Measurements from ENCODE around the gene SGTB. TPM values are rescaled to one million over a fixed set of nuclear protein-coding genes. Genes with fewer than 3 reads are reported as not detected.

Gene SGTB
- total RNA-seq, 1 experiment from 2014 or later = 13.5 TPM

DNA sequence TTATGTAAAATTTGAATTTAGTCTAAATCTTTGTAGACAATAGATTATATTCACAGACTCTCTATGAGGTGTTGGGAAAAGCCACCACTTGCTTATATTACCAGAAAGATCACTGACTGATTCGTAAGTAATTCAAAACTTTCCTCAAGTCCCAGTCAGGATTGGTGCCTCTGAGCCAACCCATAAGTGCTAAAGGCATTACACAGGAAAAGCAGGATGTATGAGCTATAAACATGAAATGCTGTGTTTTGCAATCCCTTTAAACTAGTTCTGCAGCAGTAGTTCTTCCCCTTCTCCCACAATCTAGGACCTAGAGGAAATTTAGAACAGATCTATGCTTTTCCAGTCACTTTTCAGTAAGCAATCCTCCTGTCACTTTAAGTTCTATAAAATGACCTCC is 49.1 kb downstream of the SGTB start (continued):
- TF ChIP-seq HMGXB4 (CRISPR knock-in tag; IDR thresholded peaks at IDR 0.05) (no peak), CREM (CRISPR knock-in tag; IDR thresholded peaks at IDR 0.05) (no peak), ZNF317 (CRISPR knock-in tag; IDR thresholded peaks at IDR 0.05; ENCODE audit: borderline replicate concordance, low read depth) (no peak), EMX1 (CRISPR knock-in tag; IDR thresholded peaks at IDR 0.05) (no peak), JUN (CRISPR knock-in tag; IDR thresholded peaks at IDR 0.05) (no peak), RORB (CRISPR knock-in tag; IDR thresholded peaks at IDR 0.05) (no peak)
- TF ChIP-seq, protein P1, sequence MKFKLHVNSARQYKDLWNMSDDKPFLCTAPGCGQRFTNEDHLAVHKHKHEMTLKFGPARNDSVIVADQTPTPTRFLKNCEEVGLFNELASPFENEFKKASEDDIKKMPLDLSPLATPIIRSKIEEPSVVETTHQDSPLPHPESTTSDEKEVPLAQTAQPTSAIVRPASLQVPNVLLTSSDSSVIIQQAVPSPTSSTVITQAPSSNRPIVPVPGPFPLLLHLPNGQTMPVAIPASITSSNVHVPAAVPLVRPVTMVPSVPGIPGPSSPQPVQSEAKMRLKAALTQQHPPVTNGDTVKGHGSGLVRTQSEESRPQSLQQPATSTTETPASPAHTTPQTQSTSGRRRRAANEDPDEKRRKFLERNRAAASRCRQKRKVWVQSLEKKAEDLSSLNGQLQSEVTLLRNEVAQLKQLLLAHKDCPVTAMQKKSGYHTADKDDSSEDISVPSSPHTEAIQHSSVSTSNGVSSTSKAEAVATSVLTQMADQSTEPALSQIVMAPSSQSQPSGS (CRISPR knock-in tag; IDR thresholded peaks at IDR 0.05; ENCODE audit: borderline replicate concordance, low read depth) = no peak

DNA sequence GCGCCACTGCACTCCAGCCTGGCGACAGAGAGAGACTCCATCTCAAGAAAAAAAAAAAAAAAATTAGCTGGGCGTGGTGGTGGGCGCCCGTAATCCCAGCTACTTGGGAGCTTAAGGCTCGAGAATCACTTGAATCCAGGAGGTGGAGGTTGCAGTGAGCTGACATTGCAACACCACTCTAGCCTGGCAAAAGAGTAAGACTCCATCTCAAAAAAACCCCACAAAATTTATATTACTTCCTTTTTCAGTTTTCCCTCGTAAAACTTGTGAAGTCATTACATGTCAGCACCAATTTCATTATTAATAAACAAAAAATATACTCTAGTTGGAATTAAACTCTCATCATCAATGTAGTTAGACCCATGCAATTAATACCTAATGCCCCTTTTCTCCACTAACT is 53.2 kb downstream of the SGTB start:
- ChIA-PET POLR2A (no interaction called here), CTCF (no interaction called here)
- H3K36me3 Mint-ChIP-seq = no peaks in the 10 kb centered on the region
- ATAC-seq (no peak), DNase-seq (ENCODE audit: low spot score) (no peak)
- TF ChIP-seq, protein P2, sequence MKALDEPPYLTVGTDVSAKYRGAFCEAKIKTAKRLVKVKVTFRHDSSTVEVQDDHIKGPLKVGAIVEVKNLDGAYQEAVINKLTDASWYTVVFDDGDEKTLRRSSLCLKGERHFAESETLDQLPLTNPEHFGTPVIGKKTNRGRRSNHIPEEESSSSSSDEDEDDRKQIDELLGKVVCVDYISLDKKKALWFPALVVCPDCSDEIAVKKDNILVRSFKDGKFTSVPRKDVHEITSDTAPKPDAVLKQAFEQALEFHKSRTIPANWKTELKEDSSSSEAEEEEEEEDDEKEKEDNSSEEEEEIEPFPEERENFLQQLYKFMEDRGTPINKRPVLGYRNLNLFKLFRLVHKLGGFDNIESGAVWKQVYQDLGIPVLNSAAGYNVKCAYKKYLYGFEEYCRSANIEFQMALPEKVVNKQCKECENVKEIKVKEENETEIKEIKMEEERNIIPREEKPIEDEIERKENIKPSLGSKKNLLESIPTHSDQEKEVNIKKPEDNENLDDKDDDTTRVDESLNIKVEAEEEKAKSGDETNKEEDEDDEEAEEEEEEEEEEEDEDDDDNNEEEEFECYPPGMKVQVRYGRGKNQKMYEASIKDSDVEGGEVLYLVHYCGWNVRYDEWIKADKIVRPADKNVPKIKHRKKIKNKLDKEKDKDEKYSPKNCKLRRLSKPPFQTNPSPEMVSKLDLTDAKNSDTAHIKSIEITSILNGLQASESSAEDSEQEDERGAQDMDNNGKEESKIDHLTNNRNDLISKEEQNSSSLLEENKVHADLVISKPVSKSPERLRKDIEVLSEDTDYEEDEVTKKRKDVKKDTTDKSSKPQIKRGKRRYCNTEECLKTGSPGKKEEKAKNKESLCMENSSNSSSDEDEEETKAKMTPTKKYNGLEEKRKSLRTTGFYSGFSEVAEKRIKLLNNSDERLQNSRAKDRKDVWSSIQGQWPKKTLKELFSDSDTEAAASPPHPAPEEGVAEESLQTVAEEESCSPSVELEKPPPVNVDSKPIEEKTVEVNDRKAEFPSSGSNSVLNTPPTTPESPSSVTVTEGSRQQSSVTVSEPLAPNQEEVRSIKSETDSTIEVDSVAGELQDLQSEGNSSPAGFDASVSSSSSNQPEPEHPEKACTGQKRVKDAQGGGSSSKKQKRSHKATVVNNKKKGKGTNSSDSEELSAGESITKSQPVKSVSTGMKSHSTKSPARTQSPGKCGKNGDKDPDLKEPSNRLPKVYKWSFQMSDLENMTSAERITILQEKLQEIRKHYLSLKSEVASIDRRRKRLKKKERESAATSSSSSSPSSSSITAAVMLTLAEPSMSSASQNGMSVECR (CRISPR knock-in tag; IDR thresholded peaks at IDR 0.05; ENCODE audit: borderline replicate concordance) = no peak
- TF ChIP-seq, protein P3, sequence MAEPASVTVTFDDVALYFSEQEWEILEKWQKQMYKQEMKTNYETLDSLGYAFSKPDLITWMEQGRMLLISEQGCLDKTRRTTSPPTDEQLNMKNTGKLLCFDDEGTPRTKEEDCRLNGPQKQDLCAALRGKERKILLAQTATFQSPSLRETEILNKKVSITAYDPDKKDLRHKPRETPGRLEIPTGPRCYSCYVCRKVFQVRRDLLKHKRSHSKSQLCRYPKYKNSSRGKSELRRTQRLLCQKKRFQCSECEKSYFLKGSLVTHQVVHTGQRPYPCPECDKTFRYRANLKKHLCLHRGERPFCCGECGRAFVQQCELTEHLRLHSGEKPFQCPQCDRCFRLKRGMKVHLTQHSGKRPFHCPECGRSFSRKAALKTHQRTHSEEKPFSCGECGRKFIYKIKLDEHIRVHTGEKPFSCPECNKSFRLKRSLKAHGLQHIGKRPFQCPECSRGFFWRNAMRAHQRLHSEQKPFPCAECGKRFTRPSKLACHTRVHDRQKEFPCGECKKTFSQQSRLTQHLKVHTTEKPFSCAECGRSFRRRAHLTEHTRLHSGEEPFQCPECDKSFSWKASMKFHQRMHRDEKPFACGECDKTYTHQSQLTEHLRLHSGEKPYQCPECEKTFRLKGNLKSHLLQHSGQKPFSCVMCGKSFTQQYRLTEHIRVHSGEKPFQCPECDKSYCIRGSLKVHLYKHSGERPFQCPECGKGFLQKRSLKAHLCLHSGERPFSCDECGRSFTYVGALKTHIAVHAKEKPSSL (CRISPR knock-in tag; conservative IDR thresholded peaks at IDR 0.05) = no peak
- no peak for TF ChIP-seq FOXK1 (CRISPR knock-in tag; IDR thresholded peaks at IDR 0.05)
- TF ChIP-seq PRRX2 (CRISPR knock-in tag; IDR thresholded peaks at IDR 0.05) = no peak
- TF ChIP-seq GRHL2 (CRISPR knock-in tag; IDR thresholded peaks at IDR 0.05; ENCODE audit: insufficient replicate concordance, severe bottlenecking) = no peak
- no peak for TF ChIP-seq OVOL2 (CRISPR knock-in tag; IDR thresholded peaks at IDR 0.05; ENCODE audit: borderline replicate concordance)
- no peak for TF ChIP-seq TP53 (CRISPR knock-in tag; IDR thresholded peaks at IDR 0.05)
- no peak for TF ChIP-seq NFATC4 (CRISPR knock-in tag; IDR thresholded peaks at IDR 0.05)
- no peak overlapping the region for H3K27ac Mint-ChIP-seq
- H3K9me3 Mint-ChIP-seq = no peaks in the 10 kb centered on the region
- no peak overlapping the region for H3K4me3 Mint-ChIP-seq
- H3K4me1 Mint-ChIP-seq = no peaks in the 10 kb centered on the region
- H3K27me3 Mint-ChIP-seq (ENCODE audit: low read depth) = no peaks in the 10 kb centered on the region

All from WTC11 (cell line).